Measurements from ENCODE around the gene SKP2. TPM values are rescaled to one million over a fixed set of nuclear protein-coding genes. Genes with fewer than 3 reads are reported as not detected.

The SKP2 gene
- total RNA-seq, 1 experiment from 2014 or later: 589 TPM

- H3K4me1 ChIP-seq: peaks cover 19% of the 10 kb centered on the region
- H3K36me3 ChIP-seq: peaks cover 38% of the 10 kb centered on the region
- H3K4me3 ChIP-seq: peak overlapping the region; percentile 87
- no peaks in the 10 kb centered on the region for H3K9me3 ChIP-seq (replicated peaks)
- H3K27ac ChIP-seq: peak overlapping the region; percentile 96
- no peaks in the 10 kb centered on the region for H3K27me3 ChIP-seq
- peak; percentile 75 to 77 for DNase-seq
These were observed 1.1 kb upstream of the SKP2 start for GRCh38 chr5:36150676-36151433.

GRCh38 chr5:36152324-36153297 lies 700 bp downstream of the SKP2 start:
- H3K4me3 ChIP-seq: peak overlapping the region; percentile 87
- peak overlapping the region; percentile 96 for H3K27ac ChIP-seq
- no peaks in the 10 kb centered on the region for H3K9me3 ChIP-seq (replicated peaks)
- H3K4me1 ChIP-seq: peaks cover 27% of the 10 kb centered on the region
- peaks cover 46% of the 10 kb centered on the region for H3K36me3 ChIP-seq
- no peaks in the 10 kb centered on the region for H3K27me3 ChIP-seq
- peak in 1 of 2 experiments; percentile 46 for DNase-seq

- DNase-seq: no peak
- Histone ChIP-seq H3K36me3 (peaks cover 53% of the 10 kb centered on the region), H3K27ac (peak overlapping the region; percentile 96), H3K4me3 (peak overlapping the region; percentile 87), H3K27me3 (no peaks in the 10 kb centered on the region), H3K9me3 (replicated peaks) (no peaks in the 10 kb centered on the region), H3K4me1 (peaks cover 34% of the 10 kb centered on the region)
These were observed 1.4 kb downstream of the SKP2 start for GRCh38 chr5:36153298-36153677.

- Histone ChIP-seq H3K4me3 (peak overlapping the region; percentile 87), H3K4me1 (peaks cover 39% of the 10 kb centered on the region), H3K9me3 (replicated peaks) (no peaks in the 10 kb centered on the region), H3K36me3 (peaks cover 57% of the 10 kb centered on the region), H3K27me3 (no peaks in the 10 kb centered on the region), H3K27ac (peak overlapping the region; percentile 96)
- DNase-seq: no peak
These were observed 1.8 kb downstream of the SKP2 start for GRCh38 chr5:36153726-36154125.

- peaks cover 46% of the 10 kb centered on the region for H3K4me1 ChIP-seq
- no peak for DNase-seq
- no peaks in the 10 kb centered on the region for H3K27me3 ChIP-seq
- H3K27ac ChIP-seq: peak overlapping the region; percentile 96
- H3K36me3 ChIP-seq: peaks cover 73% of the 10 kb centered on the region
- H3K4me3 ChIP-seq: peak overlapping the region; percentile 87
- no peaks in the 10 kb centered on the region for H3K9me3 ChIP-seq (replicated peaks)
These were observed 3.4 kb downstream of the SKP2 start for GRCh38 chr5:36155291-36155690.

GRCh38 chr5:36156121-36156601 lies 4.2 kb downstream of the SKP2 start:
- peaks cover 81% of the 10 kb centered on the region for H3K36me3 ChIP-seq
- peaks cover 52% of the 10 kb centered on the region for H3K4me1 ChIP-seq
- no peaks in the 10 kb centered on the region for H3K27me3 ChIP-seq
- DNase-seq: peak; percentile 97 to 99
- peak overlapping the region; percentile 87 for H3K4me3 ChIP-seq
- H3K9me3 ChIP-seq (replicated peaks): no peaks in the 10 kb centered on the region
- H3K27ac ChIP-seq: peak overlapping the region; percentile 96

- peak overlapping the region; percentile 96 for H3K27ac ChIP-seq
- no peak for DNase-seq
- H3K4me3 ChIP-seq: peak overlapping the region; percentile 33
- no peaks in the 10 kb centered on the region for H3K27me3 ChIP-seq
- H3K36me3 ChIP-seq: peaks cover 86% of the 10 kb centered on the region
- H3K4me1 ChIP-seq: peaks cover 57% of the 10 kb centered on the region
- H3K9me3 ChIP-seq (replicated peaks): no peaks in the 10 kb centered on the region
These were observed 4.7 kb downstream of the SKP2 start for GRCh38 chr5:36156619-36157018.

- Histone ChIP-seq H3K27ac (peak overlapping the region; percentile 96), H3K36me3 (peaks cover 91% of the 10 kb centered on the region), H3K4me3 (peak overlapping the region; percentile 33), H3K27me3 (no peaks in the 10 kb centered on the region), H3K9me3 (replicated peaks) (no peaks in the 10 kb centered on the region), H3K4me1 (peaks cover 72% of the 10 kb centered on the region)
- DNase-seq: peak; percentile 81 to 89
These were observed 6.2 kb downstream of the SKP2 start for GRCh38 chr5:36158144-36158543.

GRCh38 chr5:36160617-36161016 lies 8.7 kb downstream of the SKP2 start:
- peaks cover 78% of the 10 kb centered on the region for H3K4me1 ChIP-seq
- no peaks in the 10 kb centered on the region for H3K9me3 ChIP-seq (replicated peaks)
- DNase-seq: peak; percentile 63 to 82
- H3K27me3 ChIP-seq: no peaks in the 10 kb centered on the region
- H3K4me3 ChIP-seq: no peak overlapping the region
- H3K36me3 ChIP-seq: peaks cover 91% of the 10 kb centered on the region
- H3K27ac ChIP-seq: peak overlapping the region; percentile 96

- no peak for DNase-seq
- no peak overlapping the region for H3K4me3 ChIP-seq
- H3K9me3 ChIP-seq (replicated peaks): no peaks in the 10 kb centered on the region
- no peaks in the 10 kb centered on the region for H3K27me3 ChIP-seq
- H3K27ac ChIP-seq: no peak overlapping the region; the same call in 1 of the 2 replicates
- peaks cover 81% of the 10 kb centered on the region for H3K4me1 ChIP-seq
- peaks cover 96% of the 10 kb centered on the region for H3K36me3 ChIP-seq
These were observed 9.4 kb downstream of the SKP2 start for GRCh38 chr5:36161361-36161760.

- no peak for DNase-seq
- no peak overlapping the region for H3K4me3 ChIP-seq
- no peak overlapping the region for H3K27ac ChIP-seq
- H3K36me3 ChIP-seq: peaks cover 100% of the 10 kb centered on the region
- no peaks in the 10 kb centered on the region for H3K27me3 ChIP-seq
- H3K4me1 ChIP-seq: peaks cover 69% of the 10 kb centered on the region
- H3K9me3 ChIP-seq (replicated peaks): no peaks in the 10 kb centered on the region
These were observed 11.0 kb downstream of the SKP2 start for GRCh38 chr5:36162810-36163486.

GRCh38 chr5:36164461-36164860 lies 12.6 kb downstream of the SKP2 start:
- no peak for DNase-seq
- Histone ChIP-seq H3K27ac (no peak overlapping the region), H3K9me3 (replicated peaks) (no peaks in the 10 kb centered on the region), H3K4me3 (no peak overlapping the region), H3K27me3 (no peaks in the 10 kb centered on the region), H3K4me1 (peaks cover 54% of the 10 kb centered on the region), H3K36me3 (peaks cover 100% of the 10 kb centered on the region)

- Histone ChIP-seq H3K36me3 (peaks cover 100% of the 10 kb centered on the region), H3K9me3 (replicated peaks) (no peaks in the 10 kb centered on the region), H3K27ac (no peak overlapping the region), H3K4me1 (peaks cover 11% of the 10 kb centered on the region; the same call in 1 of the 2 replicates), H3K4me3 (no peak overlapping the region), H3K27me3 (no peaks in the 10 kb centered on the region)
- DNase-seq: no peak
These were observed 16.8 kb downstream of the SKP2 start for GRCh38 chr5:36168737-36169136.

GRCh38 chr5:36170832-36171424 lies 19.0 kb downstream of the SKP2 start:
- DNase-seq: no peak
- Histone ChIP-seq H3K9me3 (replicated peaks) (no peaks in the 10 kb centered on the region), H3K4me3 (no peak overlapping the region), H3K27ac (no peak overlapping the region), H3K4me1 (peaks cover 6% of the 10 kb centered on the region; the same call in 1 of the 2 replicates), H3K36me3 (peaks cover 100% of the 10 kb centered on the region), H3K27me3 (no peaks in the 10 kb centered on the region)
